Upper lobe of right lung (tissue), 1 donor: ENCODE data around the gene LYPD6. TPM values are rescaled to one million over a fixed set of nuclear protein-coding genes. Genes with fewer than 3 reads are reported as not detected.

Experiments
- ATAC-seq: fragments of 200-7000 bp; cut with Tn5 transposase; one replicate; pipeline ENCODE4 v1.9.1; 2020; ENCODE audit warnings: mild to moderate bottlenecking, moderate library complexity
- DNase-seq: peaks from one replicate; pipeline ENCODE4 v3.0.0-alpha.2; 2020
- H3K27ac ChIP-seq: fragments of 200-600 bp; one replicate; pipeline ENCODE4 v1.8.0; 2022
- H3K27me3 ChIP-seq: fragments of 200-600 bp; one replicate; pipeline ENCODE4 v1.8.0; 2022; ENCODE audit warnings: mild to moderate bottlenecking
- H3K36me3 ChIP-seq: fragments of 200-600 bp; one replicate; pipeline ENCODE4 v1.8.0; 2022
- H3K4me1 ChIP-seq: fragments of 200-600 bp; one replicate; pipeline ENCODE4 v1.8.0; 2022
- H3K4me3 ChIP-seq: fragments of 200-600 bp; one replicate; pipeline ENCODE4 v1.8.0; 2022; ENCODE audit warnings: mild to moderate bottlenecking
- H3K9me3 ChIP-seq: fragments of 200-600 bp; one replicate; pipeline ENCODE4 v1.8.0; 2022
- CTCF ChIP-seq: fragments of 200-600 bp; IDR thresholded peaks from one replicate; pipeline ENCODE4 v1.8.0; 2022; ENCODE audit warnings: antibody characterized with exemption
- intact Hi-C: fragments of 100-400 bp; cut with DNase I; formaldehyde crosslinking; loops from one replicate; pipeline ENCODE4 v1.11.0; 2022
- long read RNA-seq: library from polyadenylated mRNA; unstranded; transcript quantifications from one replicate; pipeline ENCODE4 v2.0.0, GENCODE V29; 2021
- total RNA-seq: library from RNA; stranded (reverse); fragmentation: NEBNext Ultra II Directional; extraction: Animal tissue kit (Norgen Biotek cat#: 25700); gene quantifications from one replicate; pipeline ENCODE4 v1.2.1, GENCODE V29; 2021
- donor health status: DM: no; HTN: yes; CAD: no; lungs with severe emphysema.

LYPD6 gene
- total RNA-seq = 0.29 TPM
- long read RNA-seq, partial matches to known transcripts = 0 of 1 reads
- long read RNA-seq, other reads (novel, unspliced or antisense) = 1 of 1 reads

GRCh38 chr2:149330127-149331022 is at the start of gene LYPD6:
Gene LYPD6, plus strand, starts transcription at chr2:149330587. Its CDS starts 107,122 bp downstream, at chr2:149437709.
- TF ChIP-seq CTCF = no peak
- intact Hi-C loops = no loop called here
- H3K27me3 ChIP-seq = peaks cover 65% of the 10 kb centered on the region

GRCh38 chr2:149281441-149281840 is 48.9 kb upstream of the LYPD6 start:
- no peaks in the 10 kb centered on the region for H3K36me3 ChIP-seq
- no peaks in the 10 kb centered on the region for H3K27me3 ChIP-seq
- no peak for TF ChIP-seq CTCF
- H3K27ac ChIP-seq = no peak overlapping the region
- no peak for ATAC-seq
- DNase-seq = no peak
- no peaks in the 10 kb centered on the region for H3K9me3 ChIP-seq
- intact Hi-C loops = no loop called here
- no peaks in the 10 kb centered on the region for H3K4me1 ChIP-seq
- H3K4me3 ChIP-seq = no peak overlapping the region

More at GRCh38 chr2:149330127-149331022, at the start of gene LYPD6:
- no peaks in the 10 kb centered on the region for H3K36me3 ChIP-seq
- H3K4me1 ChIP-seq = peaks cover 8% of the 10 kb centered on the region
- no peaks in the 10 kb centered on the region for H3K9me3 ChIP-seq
- peak within 1 kb of the TSS; percentile 59 for H3K4me3 ChIP-seq
- ATAC-seq (peak; percentile 97), DNase-seq (peak; percentile 81)
- H3K27ac ChIP-seq = no peak within 1 kb of the TSS

GRCh38 chr2:149290662-149291061 is 39.7 kb upstream of the LYPD6 start:
- no peaks in the 10 kb centered on the region for H3K9me3 ChIP-seq
- H3K4me3 ChIP-seq = no peak overlapping the region
- no peaks in the 10 kb centered on the region for H3K36me3 ChIP-seq
- H3K4me1 ChIP-seq = no peaks in the 10 kb centered on the region
- no peak for TF ChIP-seq CTCF
- no peak for DNase-seq
- no peak overlapping the region for H3K27ac ChIP-seq
- no peak for ATAC-seq
- H3K27me3 ChIP-seq = no peaks in the 10 kb centered on the region
- intact Hi-C loops = no loop called here

- intact Hi-C loops = no loop called here
Observed at GRCh38 chr2:149291881-149292280, 38.5 kb upstream of the LYPD6 start.

GRCh38 chr2:149296031-149296430 is 34.4 kb upstream of the LYPD6 start:
- no peak for ATAC-seq
- H3K9me3 ChIP-seq = no peaks in the 10 kb centered on the region
- no peaks in the 10 kb centered on the region for H3K4me1 ChIP-seq
- H3K27me3 ChIP-seq = no peaks in the 10 kb centered on the region
- no peak overlapping the region for H3K27ac ChIP-seq
- DNase-seq = no peak
- no peaks in the 10 kb centered on the region for H3K36me3 ChIP-seq
- no peak overlapping the region for H3K4me3 ChIP-seq
- intact Hi-C loops = no loop called here
- no peak for TF ChIP-seq CTCF

More at GRCh38 chr2:149291881-149292280, 38.5 kb upstream of the LYPD6 start:
- ATAC-seq (no peak), DNase-seq (no peak)
- no peak for TF ChIP-seq CTCF
- no peaks in the 10 kb centered on the region for H3K4me1 ChIP-seq
- H3K27ac ChIP-seq = no peak overlapping the region
- no peaks in the 10 kb centered on the region for H3K9me3 ChIP-seq
- H3K27me3 ChIP-seq = no peaks in the 10 kb centered on the region
- H3K4me3 ChIP-seq = no peak overlapping the region
- no peaks in the 10 kb centered on the region for H3K36me3 ChIP-seq
